NOMO-1 treated with dmso at 0.1 percent for 144 hours (cell line): ENCODE data around the gene TTC23L.
"Not testable (repeated sequence)": the region's sequence is repeated elsewhere in the genome, so short reads cannot be mapped to it uniquely, and the experiment has no call there.

ENCODE experiments used
- DNase-seq: peaks from one replicate; lab custom pipeline; 2025; ENCODE audit not compliant: unreplicated experiment; lab: John Stamatoyannopoulos, UW

The TTC23L gene, protein sequence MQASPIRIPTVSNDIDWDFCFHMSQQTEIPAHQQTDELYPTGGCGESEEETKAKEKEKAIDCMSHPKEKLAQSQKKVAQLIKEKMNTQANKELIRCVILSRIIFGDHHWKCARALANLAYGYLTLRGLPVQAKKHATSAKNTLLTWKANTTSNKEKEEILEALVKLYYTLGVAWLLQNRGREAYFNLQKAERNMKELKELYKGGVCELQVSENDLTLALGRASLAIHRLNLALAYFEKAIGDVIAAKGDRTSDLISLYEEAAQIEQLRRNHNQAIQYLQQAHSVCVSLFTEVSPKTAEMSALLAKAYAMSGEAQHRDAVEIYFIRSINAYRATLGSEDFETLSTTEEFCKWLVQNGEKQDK

DNA sequence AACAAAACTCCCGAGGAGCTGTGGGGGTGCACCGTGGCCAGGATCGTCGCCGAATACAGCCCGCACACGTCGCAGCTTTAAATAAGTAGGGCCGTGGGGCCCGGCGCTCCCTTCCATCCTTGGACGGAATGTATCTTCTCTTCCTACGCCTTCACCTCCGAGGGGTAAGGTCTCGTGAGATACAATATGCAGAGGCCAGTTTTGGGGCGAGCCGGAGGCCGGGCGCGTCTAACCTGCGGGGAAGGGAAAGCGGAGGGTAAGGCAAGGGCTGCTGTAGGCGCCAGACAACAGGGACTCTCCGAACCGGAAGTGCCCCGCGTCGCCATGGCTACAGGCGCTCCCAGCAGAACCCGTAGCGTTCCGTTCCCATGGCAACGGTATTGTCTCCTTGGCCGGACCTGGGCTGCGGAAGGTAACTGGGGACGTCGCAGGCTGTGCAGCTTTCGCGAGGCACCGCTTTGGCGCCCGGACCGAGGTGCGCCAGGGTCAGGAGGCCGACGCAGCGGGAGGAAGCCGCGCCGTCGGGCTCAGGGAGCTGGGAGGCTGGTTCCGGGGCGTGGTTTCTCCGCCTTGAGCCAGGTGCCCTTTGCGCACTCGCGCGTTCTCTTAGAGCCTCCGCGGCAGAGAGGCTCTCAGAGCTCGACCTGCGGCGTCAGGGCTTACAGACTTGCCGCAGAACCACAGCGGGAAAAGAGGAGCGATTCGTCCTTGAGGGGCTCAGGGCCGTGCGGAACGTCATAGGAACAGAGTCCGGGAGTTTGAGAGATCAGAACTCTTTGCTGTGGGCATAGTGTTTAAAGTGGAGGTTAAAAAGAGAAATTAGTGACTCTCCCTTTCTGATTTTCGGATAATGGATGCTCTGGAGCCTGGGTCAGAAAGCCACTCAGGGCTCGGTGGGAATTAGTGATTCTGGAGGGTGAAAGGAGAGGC lies at the start of gene TTC23L:
TSS of gene TTC23L (plus strand) at position 380 of the 930 bp plus-strand sequence. CDS start 1,508 bp downstream, outside the sequence.
- DNase-seq = peak; percentile 94

DNA sequence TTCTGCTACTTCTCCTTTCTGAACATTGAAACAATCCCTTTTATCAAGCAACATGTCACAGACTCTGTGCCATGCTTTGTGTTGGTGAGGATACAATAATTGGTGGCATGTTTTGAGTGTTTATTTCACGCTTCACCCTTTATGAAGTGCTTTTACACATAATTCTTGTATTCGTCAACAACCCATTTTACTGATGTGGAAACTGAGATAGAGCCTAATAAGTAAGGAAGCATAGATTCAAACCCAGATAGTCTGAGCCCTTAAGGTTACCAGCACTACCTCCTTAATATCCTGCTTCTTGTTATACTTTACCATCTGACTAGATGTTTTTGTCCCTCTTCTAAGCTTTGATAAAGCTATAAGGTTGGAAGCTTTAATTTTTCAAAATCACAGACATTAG lies 49.3 kb upstream of the TTC23L start:
- DNase-seq = no peak

DNA sequence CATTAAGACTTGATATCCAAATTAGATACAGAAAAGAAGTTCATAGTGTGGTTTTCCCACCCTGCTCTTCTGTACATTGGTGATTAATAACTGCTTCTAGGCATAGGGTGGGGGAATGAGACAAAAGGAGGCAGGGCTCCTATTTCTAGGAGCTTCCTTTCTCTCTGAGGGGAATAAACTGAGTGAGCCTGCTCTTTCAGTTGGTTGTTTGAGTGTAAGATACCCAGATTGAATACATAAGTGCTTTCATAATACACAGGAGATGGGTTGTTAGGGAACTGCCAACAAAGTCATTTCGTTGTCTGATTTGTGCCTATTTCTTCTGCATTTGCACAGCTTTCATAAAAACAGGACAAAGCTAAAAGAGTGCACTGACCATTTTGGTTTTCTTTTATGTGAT lies 48.9 kb upstream of the TTC23L start:
- no peak for DNase-seq

DNA sequence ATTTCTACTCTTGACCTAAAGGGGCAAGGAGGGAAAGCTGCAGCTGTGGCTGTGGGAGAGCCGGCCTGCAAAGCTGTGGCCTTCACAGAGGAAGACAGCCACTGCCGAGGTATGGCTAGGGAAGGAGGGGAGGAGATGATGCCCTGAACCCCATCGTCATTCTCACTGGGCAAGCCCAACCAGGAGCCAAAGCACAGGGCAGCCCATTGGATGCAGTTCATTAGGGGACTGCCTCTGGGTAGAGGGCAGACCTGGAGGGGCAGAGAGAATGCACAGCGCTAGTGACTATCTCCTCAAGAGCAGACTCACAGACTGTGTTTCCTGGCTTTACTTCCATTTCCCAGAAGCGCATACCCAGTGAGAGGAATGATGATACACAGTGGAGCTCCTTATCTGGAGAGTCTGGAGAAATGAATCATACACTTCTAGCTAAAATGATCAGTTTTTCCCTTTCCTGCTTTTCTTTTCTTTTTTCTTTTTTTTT lies 47.2 kb upstream of the TTC23L start:
- DNase-seq = no peak

DNA sequence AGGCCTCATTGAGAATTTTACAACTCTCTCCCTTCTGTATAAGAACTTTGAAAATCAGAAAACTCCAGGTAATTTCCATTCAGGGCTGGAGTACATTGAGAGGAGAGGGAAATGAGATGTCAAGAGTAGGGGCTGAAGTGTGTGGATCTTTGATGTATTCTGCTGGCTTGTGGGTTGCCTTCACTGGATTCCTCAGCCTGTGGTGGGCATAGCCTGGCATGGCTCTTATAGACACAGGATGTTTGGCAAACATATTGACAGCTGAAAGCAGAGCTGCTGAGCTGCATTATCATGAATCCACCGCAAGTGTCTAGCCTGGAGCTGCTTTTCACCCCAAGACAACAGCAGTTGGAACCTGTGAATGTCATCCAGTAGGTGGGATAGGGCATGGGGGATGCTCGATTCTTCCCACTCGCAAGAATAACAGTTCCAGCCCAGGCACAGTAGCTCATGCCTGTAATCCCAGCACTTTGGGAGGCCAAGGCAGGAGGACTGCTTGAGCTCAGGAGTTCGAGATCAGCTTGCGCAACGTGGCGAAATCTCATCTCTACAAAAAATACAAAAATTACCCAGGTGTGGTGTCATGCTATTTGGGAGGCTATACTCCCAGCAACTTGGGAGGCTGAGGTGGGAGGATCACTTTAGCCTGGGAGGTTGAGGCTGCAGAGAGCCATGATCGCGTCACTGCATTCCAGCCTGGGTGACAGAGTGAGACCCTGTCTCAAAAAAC lies 36.0 kb upstream of the TTC23L start:
- no peak for DNase-seq

DNA sequence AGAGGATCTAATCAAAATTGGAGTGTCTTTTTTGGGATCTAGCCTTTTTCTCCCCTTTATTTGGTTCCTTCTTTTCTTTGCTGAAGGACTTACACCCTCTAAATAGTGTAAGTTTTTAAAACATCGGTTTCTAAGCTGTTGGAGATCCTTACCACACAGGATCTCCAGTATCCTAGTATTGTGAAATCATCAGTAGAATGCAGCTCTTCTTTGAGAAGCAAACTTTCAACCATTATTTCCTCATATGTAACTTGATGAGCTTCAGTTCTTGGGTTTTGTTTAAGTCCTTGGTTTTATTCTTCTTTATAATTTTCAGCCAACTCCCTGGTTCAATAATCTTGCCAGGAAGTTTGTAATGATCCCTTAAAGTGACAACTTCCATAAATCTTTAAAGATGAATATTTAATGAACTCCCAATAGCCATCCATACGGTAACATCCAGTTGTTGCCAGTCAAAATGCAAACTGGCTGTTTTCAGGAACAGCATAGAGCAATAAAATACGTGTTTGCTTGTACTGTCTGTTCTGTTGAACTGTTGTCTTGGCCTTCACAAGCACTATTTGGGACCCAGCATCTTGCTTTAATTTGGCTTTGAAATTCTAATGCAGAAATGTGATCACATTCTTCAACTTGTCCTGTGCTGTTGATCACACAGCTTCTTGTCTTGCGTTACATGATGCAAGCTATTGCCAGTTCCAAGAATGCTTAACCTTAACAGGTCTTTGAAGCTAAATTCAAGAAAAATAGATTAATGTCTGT lies 34.8 kb upstream of the TTC23L start:
- no peak for DNase-seq

DNA sequence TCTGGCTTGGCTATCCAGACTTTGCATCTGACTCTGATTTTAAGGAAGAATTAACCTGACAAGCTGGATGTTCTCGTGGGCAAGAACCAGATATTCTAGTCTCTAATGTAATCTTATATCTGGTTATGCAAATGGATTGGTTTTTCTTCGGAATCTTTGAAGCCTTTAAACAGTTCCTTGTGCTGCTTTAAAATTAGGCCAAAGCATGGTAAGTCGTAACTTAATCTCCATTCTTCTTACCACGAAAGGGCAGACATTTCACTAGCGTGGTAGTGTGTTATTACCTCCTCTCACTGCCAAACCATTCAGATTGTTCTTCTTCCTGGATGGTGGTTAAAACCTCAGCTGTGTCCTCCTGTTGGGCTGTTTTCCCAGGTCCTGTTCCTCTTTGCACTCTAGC lies 34.1 kb upstream of the TTC23L start:
- DNase-seq = no peak

DNA sequence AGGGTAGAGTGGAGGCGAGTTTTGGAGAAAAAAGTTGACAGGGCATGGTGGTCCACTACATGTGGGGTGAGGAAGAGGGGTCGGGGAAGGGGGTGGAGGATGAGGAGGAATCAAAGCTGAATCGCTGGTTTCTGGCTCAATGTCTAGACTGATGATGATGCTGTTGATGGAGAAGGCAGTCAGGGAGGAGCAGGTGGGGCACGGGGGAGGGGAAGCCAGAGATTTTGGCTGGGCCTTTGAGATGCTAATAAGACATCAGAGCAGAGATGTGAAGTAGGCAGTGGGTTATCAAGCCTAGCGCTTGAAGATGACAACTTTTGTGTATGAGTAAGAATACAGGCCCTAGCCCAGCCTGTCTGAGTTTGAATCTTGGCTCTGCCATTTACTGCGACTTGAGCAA lies 32.4 kb upstream of the TTC23L start:
- no peak for DNase-seq

DNA sequence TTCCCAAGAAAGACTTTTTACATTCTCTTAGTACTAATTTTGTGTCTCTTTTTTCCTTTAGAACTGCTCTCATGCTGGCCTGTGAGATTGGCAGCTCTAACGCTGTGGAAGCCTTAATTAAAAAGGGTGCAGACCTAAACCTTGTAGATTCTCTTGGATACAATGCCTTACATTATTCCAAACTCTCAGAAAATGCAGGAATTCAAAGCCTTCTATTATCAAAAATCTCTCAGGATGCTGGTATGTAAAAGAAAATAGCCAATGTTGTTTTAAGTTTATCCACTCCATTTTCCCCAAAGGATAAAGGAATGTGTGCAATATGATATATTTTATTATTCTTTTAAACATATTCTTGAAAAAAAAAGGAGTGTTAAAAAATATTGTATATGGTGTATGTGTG lies 27.3 kb upstream of the TTC23L start:
- no peak for DNase-seq

DNA sequence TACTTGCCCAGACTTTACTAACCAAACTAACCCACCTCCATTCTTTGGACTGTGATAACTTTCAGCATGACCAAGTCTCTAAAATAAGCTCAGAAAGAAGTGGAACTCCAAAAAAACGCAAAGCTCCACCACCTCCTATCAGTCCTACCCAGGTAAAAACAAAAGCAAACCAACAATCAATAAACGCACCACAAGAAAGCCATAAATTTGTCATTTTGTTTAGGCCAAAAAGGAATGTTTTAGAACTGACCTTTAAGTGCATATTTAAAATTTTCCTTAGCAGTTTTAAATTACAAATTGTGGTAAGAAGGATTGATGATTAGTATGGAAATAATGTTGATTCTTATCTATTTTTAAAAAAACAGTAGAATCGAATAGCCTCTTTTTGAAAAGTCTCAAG lies 25.5 kb upstream of the TTC23L start:
- no peak for DNase-seq

DNA sequence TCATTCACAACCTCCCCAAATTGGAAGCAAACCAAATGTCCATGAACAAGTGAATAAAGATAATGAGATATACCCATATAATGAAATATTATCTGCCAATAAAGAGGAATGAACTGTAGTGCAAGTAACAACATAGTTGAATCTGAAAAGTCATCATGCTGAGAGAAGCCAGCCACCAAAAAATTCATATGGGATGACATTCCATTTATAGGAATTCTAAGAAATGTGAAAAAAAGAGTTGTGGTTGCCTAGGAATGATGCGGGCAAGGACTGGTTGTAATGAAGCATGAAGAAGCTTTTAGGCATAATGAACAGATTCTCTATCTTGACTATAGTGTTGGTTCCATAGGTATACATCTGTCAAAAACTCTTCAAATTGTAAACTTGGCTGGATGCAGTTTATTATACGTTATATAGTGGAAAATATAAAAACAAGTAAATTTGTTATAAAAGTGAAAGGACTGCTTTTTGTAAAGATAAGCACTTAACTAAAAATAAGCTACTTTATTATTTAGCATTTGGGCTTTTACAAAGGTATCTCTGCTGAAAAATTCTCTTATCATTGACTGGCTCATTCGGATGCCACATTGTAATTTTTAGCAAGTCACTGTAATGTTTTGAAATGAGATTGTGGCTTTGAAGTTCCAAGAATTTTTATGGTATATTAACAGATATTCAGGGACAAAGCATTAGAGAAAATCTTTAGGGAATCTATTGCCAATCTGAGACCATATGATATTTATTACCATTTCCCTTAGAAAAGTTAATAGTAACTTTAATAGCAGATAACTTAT lies 21.2 kb upstream of the TTC23L start:
- DNase-seq = no peak

DNA sequence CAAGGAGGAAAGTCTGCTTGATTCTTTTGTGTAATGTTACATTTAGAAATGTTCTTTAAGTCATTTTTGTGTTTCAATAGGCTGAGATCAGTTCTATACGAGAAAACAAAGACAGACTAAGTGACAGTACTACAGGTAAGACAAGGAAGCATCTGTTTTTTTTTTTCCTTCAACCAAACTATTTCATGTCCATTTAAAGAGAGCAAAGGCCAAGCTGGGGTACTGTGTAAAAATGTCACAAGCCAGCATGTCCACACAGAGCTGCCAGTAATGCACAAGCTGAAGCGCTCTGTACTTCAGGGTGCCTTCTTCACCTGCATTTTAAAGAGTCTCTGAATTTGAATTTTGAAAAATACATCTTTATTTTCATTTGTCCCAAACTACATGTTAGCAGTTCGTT lies 20.2 kb upstream of the TTC23L start:
- no peak for DNase-seq

DNA sequence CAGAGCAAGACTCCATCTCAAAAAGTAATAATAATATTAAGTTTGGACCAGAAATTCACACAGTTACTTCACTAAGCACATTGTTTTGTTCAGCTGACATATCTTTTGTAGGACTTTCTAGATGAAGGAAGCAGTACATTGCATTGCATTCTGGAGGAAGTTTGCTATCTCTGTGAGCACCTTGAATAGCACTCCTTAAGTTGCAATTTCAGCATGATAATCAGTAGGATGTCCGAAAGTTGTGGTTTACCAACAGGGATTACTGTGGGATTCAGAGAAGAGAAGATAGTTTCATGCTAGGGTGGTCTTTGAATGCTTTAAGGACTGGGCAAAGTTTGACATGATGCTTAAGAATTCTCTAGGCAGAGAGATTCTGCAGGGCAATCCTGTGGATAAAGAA lies 18.4 kb upstream of the TTC23L start:
- no peak for DNase-seq

DNA sequence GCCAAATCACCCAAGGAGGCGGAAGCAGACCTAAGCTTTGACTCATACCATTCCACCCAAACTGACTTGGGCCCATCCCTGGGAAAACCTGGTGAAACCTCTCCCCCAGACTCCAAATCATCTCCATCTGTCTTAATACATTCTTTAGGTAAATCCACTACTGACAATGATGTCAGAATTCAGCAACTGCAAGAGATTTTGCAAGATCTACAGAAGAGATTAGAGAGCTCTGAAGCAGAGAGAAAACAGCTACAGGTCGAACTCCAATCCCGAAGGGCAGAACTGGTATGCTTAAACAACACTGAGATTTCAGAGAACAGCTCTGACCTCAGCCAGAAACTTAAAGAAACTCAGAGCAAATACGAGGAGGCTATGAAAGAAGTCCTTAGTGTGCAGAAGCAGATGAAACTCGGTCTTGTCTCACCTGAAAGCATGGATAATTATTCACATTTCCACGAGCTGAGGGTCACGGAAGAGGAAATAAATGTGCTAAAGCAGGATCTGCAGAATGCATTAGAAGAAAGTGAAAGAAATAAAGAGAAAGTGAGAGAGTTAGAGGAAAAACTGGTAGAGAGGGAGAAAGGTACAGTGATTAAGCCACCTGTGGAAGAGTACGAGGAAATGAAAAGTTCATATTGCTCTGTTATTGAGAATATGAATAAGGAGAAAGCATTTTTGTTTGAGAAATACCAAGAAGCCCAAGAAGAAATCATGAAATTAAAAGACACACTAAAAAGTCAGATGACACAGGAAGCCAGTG lies 15.8 kb upstream of the TTC23L start:
- no peak for DNase-seq

DNA sequence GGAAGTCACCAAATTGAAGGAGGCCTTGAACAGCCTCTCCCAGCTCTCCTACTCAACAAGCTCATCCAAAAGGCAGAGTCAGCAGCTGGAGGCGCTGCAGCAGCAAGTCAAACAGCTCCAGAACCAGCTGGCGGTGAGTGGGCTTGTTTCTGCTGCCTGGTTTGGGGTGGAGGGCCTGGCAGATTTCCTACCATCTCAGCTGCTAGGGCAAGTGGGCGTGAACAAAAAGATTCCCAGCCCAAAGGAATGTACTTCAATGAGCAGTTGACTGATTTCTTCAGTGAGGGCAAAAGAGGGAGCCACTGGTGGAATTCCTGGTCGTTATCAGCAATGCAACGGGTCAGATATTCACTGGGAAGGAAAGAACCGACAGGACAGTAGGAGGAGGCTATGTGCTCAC lies 12.6 kb upstream of the TTC23L start:
- DNase-seq = no peak

DNA sequence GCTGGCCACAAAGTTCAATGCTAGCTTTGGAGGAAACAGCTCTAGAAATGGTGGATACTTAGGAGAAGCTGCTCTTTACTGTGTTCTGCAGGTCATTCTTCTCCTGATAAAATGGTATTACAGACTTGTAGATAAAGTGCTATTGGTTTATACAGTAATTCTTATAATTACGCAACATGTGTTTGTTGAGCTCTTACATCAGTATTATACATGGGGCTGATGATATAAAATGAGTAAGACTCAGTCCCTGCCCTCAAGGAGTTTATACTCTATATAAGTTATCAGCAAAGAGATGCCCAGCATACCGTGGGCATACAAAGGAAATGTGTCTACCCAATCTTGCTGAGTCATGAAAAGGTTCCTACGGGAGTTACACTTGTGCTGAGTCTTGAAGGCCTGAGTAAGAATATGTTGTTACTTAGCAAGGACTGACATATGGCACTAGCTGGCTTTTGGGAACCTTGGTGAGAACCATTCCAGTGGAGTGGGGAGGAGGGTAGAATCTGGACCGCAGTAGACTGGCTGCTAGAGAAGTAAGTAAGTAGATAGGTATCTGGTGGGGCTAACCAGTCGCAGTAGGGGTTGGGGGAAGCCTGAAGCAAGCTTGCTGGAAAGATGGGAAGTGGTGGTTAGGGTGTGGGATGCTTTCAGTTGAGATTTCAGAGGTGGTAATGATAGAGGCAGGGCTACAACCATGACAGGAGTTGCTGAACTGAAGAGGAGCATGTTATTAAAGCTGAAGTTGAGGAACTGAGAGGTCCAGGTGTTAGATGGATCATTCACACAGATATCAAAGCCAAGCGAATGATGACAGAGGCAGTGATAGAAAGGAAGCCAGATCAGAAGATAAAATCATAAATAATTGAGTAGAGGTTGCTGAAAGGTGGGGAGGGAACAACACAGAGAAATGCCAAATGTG lies 11.1 kb upstream of the TTC23L start:
- no peak for DNase-seq

DNA sequence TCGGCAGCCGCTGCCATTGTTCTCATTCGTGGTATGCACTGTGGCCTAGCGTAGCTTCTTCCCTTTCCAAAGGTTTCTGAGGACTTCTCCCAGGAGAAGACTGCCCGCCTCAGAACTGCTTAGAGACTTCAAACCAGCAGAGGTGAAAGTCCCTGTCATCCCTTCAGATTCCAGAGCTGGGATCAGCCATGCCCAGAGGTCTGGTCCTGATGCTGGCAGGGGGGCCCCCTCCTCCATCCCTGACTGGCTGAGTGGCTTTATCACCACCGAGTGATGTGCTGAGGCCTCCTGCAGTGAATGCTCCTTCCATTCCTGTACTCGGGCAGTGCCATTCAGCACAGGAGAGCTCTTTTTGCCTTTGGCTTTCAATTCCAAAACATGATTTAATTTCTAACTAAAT lies 8.1 kb upstream of the TTC23L start:
- DNase-seq = not testable (repeated sequence)

DNA sequence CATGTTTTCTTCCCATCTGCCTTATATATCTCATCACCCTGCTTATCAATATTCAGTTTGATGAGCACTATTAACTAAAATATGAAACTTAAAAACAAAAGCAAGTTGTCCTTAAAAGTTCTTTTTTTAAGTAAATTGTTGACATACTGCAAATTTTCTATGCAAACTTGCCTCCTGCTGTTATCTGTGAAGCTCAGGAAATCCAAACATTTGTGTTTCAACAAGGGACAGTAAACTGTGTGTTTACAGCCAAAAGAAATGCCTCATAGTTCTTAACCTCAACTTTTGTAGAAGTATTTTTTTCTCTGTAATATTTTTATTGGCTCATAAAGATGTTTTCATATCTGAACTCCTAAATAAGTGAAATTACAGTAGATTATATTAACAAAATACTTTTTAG lies 7.7 kb upstream of the TTC23L start:
- no peak for DNase-seq
